HG02763 (cell line): ENCODE data around the gene CRABP1.

Source experiments
- ATAC-seq: cut with Tn5 transposase; IDR thresholded peaks from one replicate; pipeline ENCODE4 v1.9.1; 2021; ENCODE audit warnings: mild to moderate bottlenecking, moderate library complexity; ENCODE audit not compliant: unreplicated experiment

CRABP1 gene

DNA sequence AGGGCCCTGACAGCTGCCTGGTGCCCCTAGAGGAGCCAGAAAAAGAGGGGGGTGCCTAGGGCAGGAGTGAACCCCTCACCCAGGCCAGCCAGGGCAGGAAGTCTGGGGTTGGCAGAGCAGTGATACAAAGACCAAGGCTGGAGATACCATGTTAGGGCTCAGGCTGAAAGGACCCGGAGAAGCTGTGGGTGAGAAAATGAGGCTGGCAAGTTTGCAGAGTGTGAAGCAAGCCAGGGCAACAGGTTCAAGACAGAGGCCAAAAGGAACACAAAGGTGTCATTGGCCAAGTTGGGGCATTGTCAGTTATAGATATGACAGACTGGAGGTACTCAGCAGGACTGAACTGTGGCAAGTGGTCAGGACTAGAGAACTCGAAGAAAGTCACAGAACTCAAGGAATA is 57.2 kb downstream of the CRABP1 start:
- ATAC-seq: no peak
